Measurements from ENCODE around the gene FAM162A. TPM values are rescaled to one million over a fixed set of nuclear protein-coding genes. Genes with fewer than 3 reads are reported as not detected.
"Not testable (repeated sequence)": the region's sequence is repeated elsewhere in the genome, so short reads cannot be mapped to it uniquely, and the experiment has no call there.

The FAM162A gene
- total and polyA plus RNA-seq, 2 donors = 24.2 to 85.1 TPM

DNA sequence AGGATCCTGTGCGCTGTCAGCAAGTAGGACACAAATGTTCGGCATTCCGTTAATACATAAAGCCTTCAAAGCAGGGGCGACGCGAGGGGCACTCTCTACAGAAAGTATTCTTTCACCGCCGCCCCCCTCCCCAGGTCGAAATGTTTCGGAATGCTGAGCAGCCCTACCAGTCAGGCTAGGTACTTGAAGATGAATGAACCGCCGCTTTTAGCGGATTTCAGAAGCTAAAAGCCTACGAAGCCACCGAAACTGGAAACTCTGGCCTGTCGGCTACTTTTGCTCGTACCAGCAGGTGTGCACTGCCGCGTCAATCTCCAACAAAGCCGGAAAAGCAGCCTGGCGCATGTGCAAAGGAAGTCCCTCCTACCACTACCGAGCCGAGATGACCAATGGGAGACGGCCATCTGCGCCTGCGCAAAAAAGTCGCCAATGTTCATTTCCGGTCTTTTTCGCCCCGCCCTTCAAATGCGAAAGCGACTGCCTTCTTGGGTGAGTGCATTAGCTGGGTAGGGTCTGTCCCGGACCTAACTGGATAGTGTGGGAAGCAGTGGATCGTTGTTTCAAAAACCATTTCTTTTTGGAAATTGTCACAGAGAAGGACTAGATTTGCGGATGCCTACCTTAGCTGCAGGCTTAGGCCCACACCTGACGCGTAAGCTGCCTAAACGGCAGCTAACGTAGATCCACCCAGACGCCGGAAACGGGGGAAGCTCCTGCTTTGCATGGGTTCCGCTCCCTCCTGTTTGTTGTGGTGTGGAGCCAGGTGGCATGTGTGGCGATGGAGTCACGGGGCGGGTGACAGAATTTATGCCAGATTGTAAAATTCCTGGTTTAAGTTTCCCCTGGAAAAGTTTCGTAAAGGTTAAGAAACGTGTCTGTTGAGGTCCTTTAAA is 32.0 kb downstream of the FAM162A start, which contains the start of gene WDR5B:
Gene WDR5B, minus strand, starts transcription at position 301 of the 893 bp plus-strand sequence. CDS start 534 bp downstream, outside the sequence.
- Histone ChIP-seq H3K4me3 (ENCODE audit: low read depth, low read length) (peak within 1 kb of the TSS; percentile 64), H3K36me3 (ENCODE audit: insufficient read depth) (no peaks in the 10 kb centered on the region), H3K27ac (ENCODE audit: low read depth) (peak within 1 kb of the TSS; percentile 63), H3K4me1 (ENCODE audit: insufficient read depth) (peaks cover 2% of the 10 kb centered on the region)
- peak; percentile 98 for DNase-seq (ENCODE audit: extremely low spot score)
- under 1% methylated on average over 48 of the region's 48 CpGs for WGBS

DNA sequence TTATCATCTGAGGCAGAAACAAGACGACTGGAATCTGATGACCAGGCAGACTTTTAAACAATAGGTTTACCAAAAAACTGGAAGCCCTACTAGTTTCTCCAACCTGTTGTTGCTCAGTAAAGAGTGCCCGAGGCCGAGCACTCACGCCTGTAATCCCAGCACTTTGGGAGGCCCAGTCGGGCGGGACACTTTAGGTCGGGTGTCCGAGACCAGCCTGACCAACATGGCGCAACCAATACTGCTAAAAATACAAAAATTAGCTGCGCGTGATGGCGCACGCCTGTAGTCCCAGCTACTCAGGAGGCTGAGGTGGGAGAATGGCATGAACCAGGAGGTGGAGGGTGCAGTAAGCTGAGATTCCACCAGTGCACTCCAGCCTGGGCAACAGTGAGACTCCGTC is 33.0 kb downstream of the FAM162A start:
- no peak for DNase-seq (ENCODE audit: extremely low spot score)
- no peak overlapping the region for H3K27ac ChIP-seq (ENCODE audit: low read depth)
- peaks cover 2% of the 10 kb centered on the region for H3K4me1 ChIP-seq (ENCODE audit: insufficient read depth)
- WGBS = 52% methylated on average over 14 of the region's 14 CpGs
- no peaks in the 10 kb centered on the region for H3K36me3 ChIP-seq (ENCODE audit: insufficient read depth)
- H3K4me3 ChIP-seq (ENCODE audit: low read depth, low read length) = peak overlapping the region; percentile 58

DNA sequence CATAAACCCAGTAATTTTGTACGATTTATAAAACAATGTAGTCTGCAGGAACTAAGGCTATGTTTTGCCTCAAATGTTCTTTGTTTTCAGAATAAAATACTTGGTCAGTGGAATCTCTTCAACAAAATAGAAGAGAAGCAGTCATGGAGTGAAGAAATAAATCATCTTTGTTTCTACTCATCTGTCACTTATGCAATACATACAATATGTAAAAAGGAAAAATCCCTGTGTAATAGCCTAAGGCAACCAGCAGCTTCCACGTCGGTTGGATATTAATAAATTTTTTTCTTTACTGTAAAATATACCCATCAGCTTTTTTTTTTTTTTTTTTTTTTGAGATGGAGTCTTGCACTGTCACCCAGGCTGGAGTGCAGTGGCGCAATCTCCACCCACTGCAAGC is 37.1 kb downstream of the FAM162A start:
- peaks cover 2% of the 10 kb centered on the region for H3K4me1 ChIP-seq (ENCODE audit: insufficient read depth)
- no peaks in the 10 kb centered on the region for H3K36me3 ChIP-seq (ENCODE audit: insufficient read depth)
- DNase-seq (ENCODE audit: extremely low spot score) = no peak
- no peak overlapping the region for H3K27ac ChIP-seq (ENCODE audit: low read depth)
- no peak overlapping the region for H3K4me3 ChIP-seq (ENCODE audit: low read depth, low read length)
- WGBS = 91% methylated on average over 4 of the region's 4 CpGs

DNA sequence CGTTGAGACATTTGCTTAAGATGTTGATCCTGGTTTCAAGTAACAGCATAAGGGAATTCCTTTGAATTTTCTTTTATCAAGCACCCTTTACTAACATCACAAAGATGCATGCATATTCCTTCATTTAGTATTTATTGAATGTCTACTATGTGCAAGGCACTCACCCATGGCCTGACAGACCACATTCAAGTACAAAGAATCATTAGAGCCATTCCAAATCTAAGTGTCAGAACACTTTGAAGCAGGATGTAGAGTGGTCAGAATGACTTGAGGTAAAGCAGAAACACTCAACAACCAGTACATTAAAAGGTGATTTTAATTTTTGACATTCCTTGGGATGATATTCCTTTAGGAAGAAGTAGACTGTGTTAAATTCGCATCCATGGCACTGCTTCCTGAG is 37.9 kb downstream of the FAM162A start:
- whole genome bisulfite sequencing = 86% methylated on average over 2 of the region's 2 CpGs
- Histone ChIP-seq H3K36me3 (ENCODE audit: insufficient read depth) (no peaks in the 10 kb centered on the region), H3K4me1 (ENCODE audit: insufficient read depth) (peaks cover 2% of the 10 kb centered on the region), H3K27ac (ENCODE audit: low read depth) (no peak overlapping the region), H3K4me3 (ENCODE audit: low read depth, low read length) (no peak overlapping the region)
- no peak for DNase-seq (ENCODE audit: extremely low spot score)

DNA sequence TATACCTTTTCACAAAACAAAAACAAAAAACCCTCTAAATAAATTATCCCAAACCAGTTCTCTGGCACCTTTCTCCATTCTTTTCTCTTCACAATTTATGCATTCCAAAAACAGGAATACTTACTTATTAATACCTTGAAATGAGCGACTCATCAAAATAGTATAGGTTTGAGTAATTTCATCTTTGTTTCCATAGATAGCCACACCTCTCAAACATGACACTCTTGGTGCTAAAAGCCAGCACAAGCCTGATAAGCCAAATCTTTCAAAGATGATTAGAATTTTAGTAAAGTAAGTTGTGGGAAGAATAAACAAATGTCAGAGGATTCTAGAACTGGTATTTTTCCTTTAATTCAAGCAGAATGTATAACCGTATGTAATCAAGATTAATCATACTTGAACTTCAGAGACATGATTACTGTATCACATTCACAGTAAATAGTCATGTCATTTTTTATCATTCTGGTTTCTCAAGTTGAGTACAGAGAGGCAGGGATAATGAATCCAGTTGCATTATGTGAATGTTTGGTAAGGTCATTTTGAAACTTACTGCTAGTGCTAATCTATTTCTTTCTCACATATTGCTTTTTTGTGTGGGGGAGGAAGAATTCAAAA is 44.0 kb downstream of the FAM162A start:
- no peaks in the 10 kb centered on the region for H3K36me3 ChIP-seq (ENCODE audit: insufficient read depth)

DNA sequence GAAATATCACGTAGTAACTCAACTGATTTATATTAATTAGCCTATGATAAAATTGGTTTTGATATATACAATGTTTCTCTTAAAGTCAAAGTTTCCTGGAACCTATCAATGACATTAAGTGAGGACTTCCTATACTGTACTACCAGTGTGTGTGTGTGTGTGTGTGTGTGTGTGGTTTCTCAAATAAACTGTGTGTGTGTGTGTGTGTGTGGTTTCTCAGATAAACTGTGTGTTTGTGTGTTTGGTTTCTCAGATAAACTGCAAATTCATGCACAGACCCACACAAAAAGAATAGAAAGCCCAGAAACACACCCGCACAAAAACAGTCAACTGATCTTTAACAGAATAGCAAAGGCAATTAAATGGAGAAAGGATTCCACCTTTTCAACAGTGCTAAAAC is 46.4 kb downstream of the FAM162A start:
- DNase-seq (ENCODE audit: extremely low spot score) = no peak
- H3K4me3 ChIP-seq (ENCODE audit: low read depth, low read length) = no peak overlapping the region
- H3K27ac ChIP-seq (ENCODE audit: low read depth) = no peak overlapping the region
- no peaks in the 10 kb centered on the region for H3K36me3 ChIP-seq (ENCODE audit: insufficient read depth)
- 93% methylated on average over 2 of the region's 2 CpGs for WGBS
- H3K4me1 ChIP-seq (ENCODE audit: insufficient read depth) = no peaks in the 10 kb centered on the region

More for the DNA sequence above, 44.0 kb downstream of the FAM162A start:
- DNase-seq (ENCODE audit: extremely low spot score) = no peak
- Histone ChIP-seq H3K4me3 (ENCODE audit: low read depth, low read length) (no peak overlapping the region), H3K4me1 (ENCODE audit: insufficient read depth) (no peaks in the 10 kb centered on the region), H3K27ac (ENCODE audit: low read depth) (no peak overlapping the region)
- 85% methylated on average over 2 of the region's 2 CpGs for WGBS

DNA sequence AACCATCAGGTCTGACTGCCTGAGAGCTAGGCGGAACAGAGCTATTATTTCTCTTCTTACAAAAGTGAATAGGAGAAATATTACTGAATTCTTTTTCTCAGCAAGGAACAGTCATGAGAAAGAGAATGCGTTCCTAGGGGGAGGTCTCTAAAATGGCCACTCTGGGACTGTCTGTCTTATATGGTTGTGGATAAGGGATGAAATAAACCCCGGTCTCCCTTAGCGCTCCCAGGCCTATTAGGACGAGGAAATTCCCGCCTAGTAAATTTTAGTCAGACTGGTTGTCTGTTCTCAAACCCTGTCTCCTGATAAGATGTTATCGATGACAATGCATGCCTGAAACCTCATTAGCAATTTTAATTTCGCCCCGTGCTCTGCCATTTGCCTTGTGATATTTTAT is 52.0 kb downstream of the FAM162A start:
- no peak for DNase-seq (ENCODE audit: extremely low spot score)

DNA sequence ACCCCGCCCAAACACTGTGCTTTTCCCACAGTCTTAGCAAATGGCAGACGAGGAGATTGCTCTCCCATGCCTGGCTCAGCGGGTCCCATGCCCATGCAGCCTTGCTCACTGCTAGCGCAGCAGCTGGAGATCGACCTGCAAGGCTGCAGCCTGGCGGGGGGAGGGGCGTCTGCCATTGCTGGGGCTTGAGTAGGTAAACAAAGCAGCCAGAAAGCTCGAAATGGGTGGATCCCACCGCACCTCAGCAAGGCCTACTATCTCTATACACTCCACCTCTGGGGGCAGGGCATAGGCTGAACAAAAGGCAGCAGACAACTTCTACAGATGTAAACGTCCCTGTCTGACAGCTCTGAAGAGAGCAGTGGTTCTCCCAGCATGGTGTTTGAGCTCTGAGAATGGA is 59.1 kb downstream of the FAM162A start:
- no peak overlapping the region for H3K4me3 ChIP-seq (ENCODE audit: low read depth, low read length)
- DNase-seq (ENCODE audit: extremely low spot score) = no peak
- WGBS = 72% methylated on average over 10 of the region's 10 CpGs
- no peaks in the 10 kb centered on the region for H3K4me1 ChIP-seq (ENCODE audit: insufficient read depth)
- no peak overlapping the region for H3K27ac ChIP-seq (ENCODE audit: low read depth)
- H3K36me3 ChIP-seq (ENCODE audit: insufficient read depth) = peaks cover 4% of the 10 kb centered on the region

More for the DNA sequence above, 52.0 kb downstream of the FAM162A start:
- 93% methylated on average over 9 of the region's 9 CpGs for WGBS
- no peaks in the 10 kb centered on the region for H3K4me1 ChIP-seq (ENCODE audit: insufficient read depth)
- H3K27ac ChIP-seq (ENCODE audit: low read depth) = no peak overlapping the region
- H3K36me3 ChIP-seq (ENCODE audit: insufficient read depth) = peaks cover 6% of the 10 kb centered on the region
- H3K4me3 ChIP-seq (ENCODE audit: low read depth, low read length) = no peak overlapping the region

DNA sequence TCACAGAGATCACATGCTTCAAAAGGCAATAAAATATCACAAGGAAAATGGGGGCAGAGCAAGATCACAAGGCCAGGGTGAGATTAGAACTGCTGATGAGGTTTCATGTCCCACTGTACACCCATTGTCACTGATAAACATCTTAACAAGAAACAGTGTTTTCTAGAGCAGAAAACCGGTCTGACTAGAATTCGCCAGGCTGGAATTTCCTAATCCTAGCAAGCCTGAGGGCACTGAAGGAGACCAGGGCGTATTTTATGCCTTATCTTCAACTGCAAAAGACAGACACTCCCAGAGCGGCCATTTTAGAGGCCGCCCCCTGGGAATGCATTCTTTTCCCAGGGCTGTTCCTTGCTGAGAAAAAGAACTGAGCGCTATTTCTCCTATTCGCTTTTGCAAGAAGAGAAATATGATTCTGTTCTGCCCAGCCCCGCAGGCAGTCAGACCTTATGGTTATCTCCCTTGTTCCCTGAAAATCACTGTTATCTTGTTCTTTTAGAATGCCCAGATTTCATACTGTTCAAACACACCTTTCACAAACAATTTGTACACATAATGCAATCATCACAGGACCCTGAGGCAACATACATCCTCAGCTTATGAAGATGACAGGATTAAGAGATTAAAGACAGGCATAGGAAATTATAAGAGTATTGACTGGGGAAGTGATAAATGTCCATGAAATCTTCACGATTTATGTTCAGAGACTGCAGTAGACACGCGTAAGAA is 59.9 kb downstream of the FAM162A start:
- not testable (repeated sequence) for H3K4me1 ChIP-seq (ENCODE audit: insufficient read depth); DNase-seq (ENCODE audit: extremely low spot score); H3K4me3 ChIP-seq (ENCODE audit: low read depth, low read length); H3K36me3 ChIP-seq (ENCODE audit: insufficient read depth); H3K27ac ChIP-seq (ENCODE audit: low read depth)
- 93% methylated on average over 11 of the region's 11 CpGs for WGBS

DNA sequence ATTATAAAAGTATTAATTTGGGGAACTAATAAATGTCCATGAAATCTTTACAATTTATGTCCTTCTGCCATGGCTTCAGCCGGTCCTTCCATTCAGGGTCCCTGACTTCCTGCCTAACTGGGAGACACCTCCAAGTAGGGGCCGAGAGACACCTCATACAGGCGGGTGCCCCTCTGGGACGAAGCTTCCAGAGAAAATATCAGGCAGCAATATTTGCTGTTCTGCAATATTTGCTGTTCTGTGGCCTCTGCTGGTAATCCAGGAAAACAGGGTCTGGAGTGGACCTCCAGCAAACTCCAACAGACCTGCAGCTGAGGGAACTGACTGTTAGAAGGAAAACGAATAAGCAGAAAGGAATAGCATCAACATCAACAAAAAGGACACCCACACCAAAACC is 60.5 kb downstream of the FAM162A start:
- not testable (repeated sequence) for H3K27ac ChIP-seq (ENCODE audit: low read depth); H3K4me3 ChIP-seq (ENCODE audit: low read depth, low read length); DNase-seq (ENCODE audit: extremely low spot score); H3K36me3 ChIP-seq (ENCODE audit: insufficient read depth); H3K4me1 ChIP-seq (ENCODE audit: insufficient read depth)
- WGBS = 98% methylated on average over 5 of the region's 5 CpGs

DNA sequence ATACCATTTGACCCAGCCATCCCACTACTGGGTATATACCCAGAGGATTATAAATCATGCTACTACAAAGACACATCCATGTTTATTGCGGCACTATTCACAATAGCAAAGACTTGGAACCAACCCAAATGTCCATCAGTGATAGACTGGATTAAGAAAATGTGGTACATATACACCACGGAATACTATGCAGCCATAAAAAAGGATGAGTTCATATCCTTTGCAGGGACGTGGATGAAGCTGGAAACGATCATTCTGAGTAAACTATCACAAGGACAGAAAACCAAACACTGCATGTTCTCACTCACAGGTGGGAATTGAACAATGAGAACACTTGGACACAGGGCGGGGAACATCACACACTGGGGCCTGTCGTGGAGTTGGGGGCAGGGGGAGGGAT is 64.2 kb downstream of the FAM162A start:
- WGBS = 96% methylated on average over 6 of the region's 6 CpGs
- H3K36me3 ChIP-seq (ENCODE audit: insufficient read depth) = peaks cover 10% of the 10 kb centered on the region

DNA sequence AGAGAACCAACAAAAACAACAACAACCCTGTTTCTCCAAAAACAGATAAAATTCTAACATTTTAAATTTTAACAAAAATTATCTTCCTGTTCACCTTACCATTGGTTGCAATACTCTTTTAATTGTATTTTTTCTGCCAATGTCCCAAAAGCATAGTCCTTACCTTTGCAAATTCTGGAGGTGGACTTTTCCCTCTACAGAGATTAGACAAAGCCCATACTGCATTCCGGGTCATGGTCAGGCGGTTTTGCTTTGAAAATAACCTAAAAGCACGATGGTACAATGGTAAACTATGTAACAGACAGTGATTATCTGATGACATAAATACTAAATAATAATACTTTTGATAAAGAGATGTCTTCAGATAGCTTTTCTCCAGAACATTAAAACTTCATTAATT is 67.4 kb downstream of the FAM162A start:
- Histone ChIP-seq H3K36me3 (ENCODE audit: insufficient read depth) (peaks cover 15% of the 10 kb centered on the region), H3K4me3 (ENCODE audit: low read depth, low read length) (no peak overlapping the region), H3K4me1 (ENCODE audit: insufficient read depth) (no peaks in the 10 kb centered on the region), H3K27ac (ENCODE audit: low read depth) (no peak overlapping the region)
- no peak for DNase-seq (ENCODE audit: extremely low spot score)
- WGBS = 89% methylated on average over 3 of the region's 3 CpGs

More for the DNA sequence above, 64.2 kb downstream of the FAM162A start:
- H3K27ac ChIP-seq (ENCODE audit: low read depth); H3K4me1 ChIP-seq (ENCODE audit: insufficient read depth); DNase-seq (ENCODE audit: extremely low spot score); H3K4me3 ChIP-seq (ENCODE audit: low read depth, low read length): not testable (repeated sequence)

DNA sequence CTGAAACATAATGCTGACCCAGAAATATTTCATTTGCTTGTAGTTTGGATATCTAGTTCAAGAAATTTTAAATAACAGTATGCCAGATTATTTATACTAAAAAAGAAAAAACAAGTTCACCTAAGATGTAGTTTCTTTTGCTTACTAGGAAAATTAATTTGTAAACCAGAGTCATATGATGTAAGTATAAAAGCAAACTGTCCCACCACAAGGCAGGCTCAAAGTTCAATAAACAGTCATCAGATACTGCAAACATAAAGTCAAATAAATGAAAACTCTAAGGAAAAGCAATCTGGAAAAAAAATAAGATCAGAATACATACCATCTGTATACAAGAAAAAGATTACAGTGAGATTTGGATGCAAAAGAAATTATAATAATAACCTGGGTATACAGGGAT is 72.1 kb downstream of the FAM162A start:
- H3K4me3 ChIP-seq (ENCODE audit: low read depth, low read length) = no peak overlapping the region
- no peak overlapping the region for H3K27ac ChIP-seq (ENCODE audit: low read depth)
- H3K4me1 ChIP-seq (ENCODE audit: insufficient read depth) = no peaks in the 10 kb centered on the region
- no peak for DNase-seq (ENCODE audit: extremely low spot score)
- peaks cover 11% of the 10 kb centered on the region for H3K36me3 ChIP-seq (ENCODE audit: insufficient read depth)
